SK-N-SH treated with all-trans-retinoic acid at 6 μM for 48 hours (cell line): ENCODE results near the gene KIF3B.

Experiments used
- ATAC-seq: fragments of 200-7000 bp; cut with Tn5 transposase; 3 replicates; pipeline ENCODE4 v1.9.1; 2020; ENCODE audit warnings: mild to moderate bottlenecking, moderate library complexity
- ARNTL ChIP-seq: fragments of 450-650 bp; formaldehyde crosslinking; IDR thresholded peaks from 2 replicates; pipeline ENCODE4 v1.5.0; 2020; ENCODE audit warnings: low read depth, mild to moderate bottlenecking, moderate library complexity, borderline replicate concordance
- BACH2 ChIP-seq: fragments of 250-450 bp; sonication (Bioruptor Pico); IDR thresholded peaks from 2 replicates; pipeline ENCODE4 v1.9.0; 2021; ENCODE audit warnings: mild to moderate bottlenecking, borderline replicate concordance
- CSDC2 ChIP-seq: fragments of 250-450 bp; sonication (Bioruptor Pico); IDR thresholded peaks from 2 replicates; pipeline ENCODE4 v1.5.0; 2020; ENCODE audit warnings: mild to moderate bottlenecking, moderate library complexity
- ESRRG ChIP-seq: fragments of 250-450 bp; sonication (Bioruptor Pico); IDR thresholded peaks from 2 replicates; pipeline ENCODE4 v1.6.1; 2021; ENCODE audit warnings: mild to moderate bottlenecking
- OSR1 ChIP-seq: fragments of 250-450 bp; sonication (Bioruptor Pico); IDR thresholded peaks from 2 replicates; pipeline ENCODE4 v1.8.0; 2022; ENCODE audit warnings: moderate library complexity, mild to moderate bottlenecking, inconsistent platforms
- PPARA ChIP-seq: fragments of 250-450 bp; sonication (Bioruptor Pico); IDR thresholded peaks from 2 replicates; pipeline ENCODE4 v1.5.0; 2020; ENCODE audit warnings: mild to moderate bottlenecking, borderline replicate concordance
- RARB ChIP-seq: fragments of 250-450 bp; sonication (Bioruptor Pico); IDR thresholded peaks from 2 replicates; pipeline ENCODE4 v1.8.0; 2021; ENCODE audit warnings: mild to moderate bottlenecking, moderate library complexity
- SNAI2 ChIP-seq: fragments of 250-450 bp; sonication (Bioruptor Pico); IDR thresholded peaks from 2 replicates; pipeline ENCODE4 v1.5.0; 2020; ENCODE audit warnings: mild to moderate bottlenecking, moderate library complexity
- TCF4 ChIP-seq: fragments of 250-450 bp; sonication (Bioruptor Pico); IDR thresholded peaks from 2 replicates; pipeline ENCODE4 v1.8.0; 2021; ENCODE audit warnings: mild to moderate bottlenecking, moderate library complexity, borderline replicate concordance
- TOX ChIP-seq: fragments of 250-450 bp; sonication (Bioruptor Pico); IDR thresholded peaks from 2 replicates; pipeline ENCODE4 v1.8.0; 2021; ENCODE audit warnings: mild to moderate bottlenecking, moderate library complexity, borderline replicate concordance
- ZC3H10 ChIP-seq: fragments of 250-450 bp; sonication (Bioruptor Pico); IDR thresholded peaks from 2 replicates; pipeline ENCODE4 v1.5.1; 2021; ENCODE audit warnings: mild to moderate bottlenecking, moderate library complexity
- ZFP3 ChIP-seq: fragments of 250-450 bp; sonication (Bioruptor Pico); IDR thresholded peaks from 2 replicates; pipeline ENCODE4 v1.5.0; 2020; ENCODE audit warnings: mild to moderate bottlenecking, moderate library complexity
- ZNF565 ChIP-seq: fragments of 450-650 bp; formaldehyde crosslinking; conservative IDR thresholded peaks from 2 replicates; pipeline ENCODE4 v1.5.0; 2020; ENCODE audit warnings: low read depth, mild to moderate bottlenecking, moderate library complexity
- ZNF70 ChIP-seq: fragments of 450-650 bp; formaldehyde crosslinking; IDR thresholded peaks from 2 replicates; pipeline ENCODE4 v1.5.0; 2020; ENCODE audit warnings: mild to moderate bottlenecking, moderate library complexity
- ZNF8 ChIP-seq: fragments of 450-650 bp; formaldehyde crosslinking; IDR thresholded peaks from 2 replicates; pipeline ENCODE4 v1.5.0; 2020; ENCODE audit warnings: mild to moderate bottlenecking, moderate library complexity
- TF ChIP-seq, protein P1 (sequence below): fragments of 250-450 bp; sonication (Bioruptor Pico); IDR thresholded peaks from 2 replicates; pipeline ENCODE4 v1.8.0; 2020; ENCODE audit warnings: mild to moderate bottlenecking, moderate library complexity, borderline replicate concordance
- TF ChIP-seq, protein P2 (sequence below): fragments of 250-450 bp; sonication (Bioruptor Pico); IDR thresholded peaks from 2 replicates; pipeline ENCODE4 v1.5.1; 2020; ENCODE audit warnings: low read depth, mild to moderate bottlenecking, moderate library complexity
- TF ChIP-seq, protein P3 (sequence below): fragments of 250-450 bp; sonication (Bioruptor Pico); IDR thresholded peaks from 2 replicates; pipeline ENCODE4 v1.5.1; 2021; ENCODE audit warnings: mild to moderate bottlenecking, moderate library complexity

The KIF3B gene

DNA sequence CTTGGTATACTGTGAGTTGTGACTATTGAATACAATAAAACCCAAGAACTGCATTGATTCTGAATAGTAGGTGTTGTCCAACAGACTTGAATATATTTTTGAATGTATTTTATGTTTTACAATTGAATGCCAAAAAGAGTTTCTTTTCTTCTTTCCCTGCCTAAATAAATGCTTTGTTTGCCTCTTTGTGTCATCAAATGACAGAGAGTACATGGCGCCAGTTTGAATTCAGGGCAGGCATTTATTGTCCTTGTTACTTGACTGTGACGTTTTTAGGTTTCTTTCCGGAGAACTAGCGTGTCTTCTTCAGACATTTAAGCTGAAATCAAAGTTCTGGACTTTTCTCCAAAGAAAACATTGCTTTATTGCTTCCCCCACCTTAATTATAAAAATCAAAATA, 16.6 kb downstream of the KIF3B start (continued):
- TF ChIP-seq, protein P1, sequence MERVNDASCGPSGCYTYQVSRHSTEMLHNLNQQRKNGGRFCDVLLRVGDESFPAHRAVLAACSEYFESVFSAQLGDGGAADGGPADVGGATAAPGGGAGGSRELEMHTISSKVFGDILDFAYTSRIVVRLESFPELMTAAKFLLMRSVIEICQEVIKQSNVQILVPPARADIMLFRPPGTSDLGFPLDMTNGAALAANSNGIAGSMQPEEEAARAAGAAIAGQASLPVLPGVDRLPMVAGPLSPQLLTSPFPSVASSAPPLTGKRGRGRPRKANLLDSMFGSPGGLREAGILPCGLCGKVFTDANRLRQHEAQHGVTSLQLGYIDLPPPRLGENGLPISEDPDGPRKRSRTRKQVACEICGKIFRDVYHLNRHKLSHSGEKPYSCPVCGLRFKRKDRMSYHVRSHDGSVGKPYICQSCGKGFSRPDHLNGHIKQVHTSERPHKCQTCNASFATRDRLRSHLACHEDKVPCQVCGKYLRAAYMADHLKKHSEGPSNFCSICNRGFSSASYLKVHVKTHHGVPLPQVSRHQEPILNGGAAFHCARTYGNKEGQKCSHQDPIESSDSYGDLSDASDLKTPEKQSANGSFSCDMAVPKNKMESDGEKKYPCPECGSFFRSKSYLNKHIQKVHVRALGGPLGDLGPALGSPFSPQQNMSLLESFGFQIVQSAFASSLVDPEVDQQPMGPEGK = no peak
- no peak for TF ChIP-seq BACH2 (CRISPR knock-in tag)
- TF ChIP-seq OSR1 (CRISPR knock-in tag) = no peak
- no peak for TF ChIP-seq ZNF8 (CRISPR knock-in tag)
- no peak for TF ChIP-seq RARB (CRISPR knock-in tag)
- no peak for TF ChIP-seq CSDC2
- TF ChIP-seq ZNF70 (CRISPR knock-in tag) = no peak
- TF ChIP-seq ESRRG (CRISPR knock-in tag) = no peak

DNA sequence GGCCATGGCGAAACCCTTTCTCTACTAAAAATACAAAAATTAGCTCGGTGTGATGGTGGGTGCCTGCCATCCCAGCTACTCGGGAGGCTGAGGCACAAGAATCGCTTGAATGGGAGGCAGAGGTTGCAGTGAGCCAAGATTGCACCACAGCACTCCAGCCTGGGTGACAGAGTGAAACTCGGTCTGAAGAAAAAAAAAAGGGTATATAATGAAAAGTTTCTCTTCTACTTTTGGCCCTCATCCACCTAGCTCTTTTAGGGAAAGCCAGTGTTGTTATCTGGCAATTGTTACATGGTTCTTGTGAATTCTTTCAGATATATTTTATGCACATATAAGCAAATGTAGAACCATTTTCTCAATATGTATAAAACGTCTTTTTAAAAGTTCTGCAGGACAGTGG, 19.0 kb downstream of the KIF3B start:
- TF ChIP-seq ARNTL (CRISPR knock-in tag) (no peak), TOX (CRISPR knock-in tag) (no peak), BACH2 (CRISPR knock-in tag) (no peak), PPARA (no peak), OSR1 (CRISPR knock-in tag) (no peak)
- TF ChIP-seq, protein P2, sequence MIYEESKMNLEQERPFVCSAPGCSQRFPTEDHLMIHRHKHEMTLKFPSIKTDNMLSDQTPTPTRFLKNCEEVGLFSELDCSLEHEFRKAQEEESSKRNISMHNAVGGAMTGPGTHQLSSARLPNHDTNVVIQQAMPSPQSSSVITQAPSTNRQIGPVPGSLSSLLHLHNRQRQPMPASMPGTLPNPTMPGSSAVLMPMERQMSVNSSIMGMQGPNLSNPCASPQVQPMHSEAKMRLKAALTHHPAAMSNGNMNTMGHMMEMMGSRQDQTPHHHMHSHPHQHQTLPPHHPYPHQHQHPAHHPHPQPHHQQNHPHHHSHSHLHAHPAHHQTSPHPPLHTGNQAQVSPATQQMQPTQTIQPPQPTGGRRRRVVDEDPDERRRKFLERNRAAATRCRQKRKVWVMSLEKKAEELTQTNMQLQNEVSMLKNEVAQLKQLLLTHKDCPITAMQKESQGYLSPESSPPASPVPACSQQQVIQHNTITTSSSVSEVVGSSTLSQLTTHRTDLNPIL = no peak
- TF ChIP-seq, protein P3, sequence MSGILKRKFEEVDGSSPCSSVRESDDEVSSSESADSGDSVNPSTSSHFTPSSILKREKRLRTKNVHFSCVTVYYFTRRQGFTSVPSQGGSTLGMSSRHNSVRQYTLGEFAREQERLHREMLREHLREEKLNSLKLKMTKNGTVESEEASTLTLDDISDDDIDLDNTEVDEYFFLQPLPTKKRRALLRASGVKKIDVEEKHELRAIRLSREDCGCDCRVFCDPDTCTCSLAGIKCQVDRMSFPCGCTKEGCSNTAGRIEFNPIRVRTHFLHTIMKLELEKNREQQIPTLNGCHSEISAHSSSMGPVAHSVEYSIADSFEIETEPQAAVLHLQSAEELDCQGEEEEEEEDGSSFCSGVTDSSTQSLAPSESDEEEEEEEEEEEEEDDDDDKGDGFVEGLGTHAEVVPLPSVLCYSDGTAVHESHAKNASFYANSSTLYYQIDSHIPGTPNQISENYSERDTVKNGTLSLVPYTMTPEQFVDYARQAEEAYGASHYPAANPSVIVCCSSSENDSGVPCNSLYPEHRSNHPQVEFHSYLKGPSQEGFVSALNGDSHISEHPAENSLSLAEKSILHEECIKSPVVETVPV (CRISPR knock-in tag) = no peak
- TF ChIP-seq, protein P1 = no peak
- ATAC-seq = no peak

DNA sequence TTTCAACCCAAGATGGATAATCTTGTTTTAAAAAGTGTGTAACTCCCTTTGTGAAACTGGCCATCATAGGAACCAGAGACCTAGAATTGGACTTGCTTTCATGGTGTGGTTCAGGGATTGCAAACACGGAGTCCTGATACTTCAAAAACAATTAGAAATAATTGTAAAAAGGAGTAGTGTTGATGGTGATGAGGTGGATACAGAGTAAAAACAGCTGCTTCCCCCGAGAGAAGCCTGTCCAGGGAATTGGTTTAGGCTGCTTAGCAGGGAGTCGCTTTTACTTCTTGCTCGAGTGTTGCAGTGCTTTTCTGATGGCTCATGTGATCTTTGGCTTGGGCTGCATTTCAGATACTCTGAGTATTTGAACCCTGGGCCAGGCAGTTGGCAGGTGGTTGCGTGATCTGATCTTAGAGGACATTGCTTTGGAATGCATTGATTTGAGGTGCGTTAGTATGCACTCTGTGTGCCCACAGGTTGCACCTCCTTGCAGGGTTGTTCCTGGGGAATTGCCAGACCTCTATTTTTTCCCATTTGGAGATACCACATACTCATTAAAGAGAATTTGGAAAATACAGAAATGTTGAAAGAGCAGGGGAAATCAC, 19.5 kb downstream of the KIF3B start:
- TF ChIP-seq ZFP3 (CRISPR knock-in tag) (no peak), CSDC2 (no peak), ZNF565 (CRISPR knock-in tag) (no peak), SNAI2 (CRISPR knock-in tag) (no peak), ZNF70 (CRISPR knock-in tag) (no peak), TOX (CRISPR knock-in tag) (no peak)
- TF ChIP-seq, protein P3 (CRISPR knock-in tag) = no peak
- no peak for ATAC-seq

DNA sequence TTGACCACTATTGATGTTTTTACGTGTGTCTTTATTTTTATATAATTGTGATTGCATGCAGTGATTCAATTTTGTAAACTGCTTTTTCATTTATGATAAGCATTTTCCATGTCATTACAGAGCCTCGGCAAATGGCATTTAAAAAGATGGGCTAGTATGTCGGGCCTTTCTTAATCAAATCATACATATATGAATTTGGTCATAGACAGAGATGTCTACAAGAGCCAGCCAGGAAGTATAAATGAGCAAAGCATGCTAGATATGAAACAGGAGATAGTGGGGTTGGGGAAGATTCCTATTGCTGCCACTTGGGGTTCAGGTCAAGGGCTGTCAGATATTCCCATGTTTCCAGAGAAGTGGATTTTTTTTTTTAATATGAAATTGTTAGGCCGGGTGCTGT, 20.0 kb downstream of the KIF3B start:
- TF ChIP-seq ZC3H10 (no peak), RARB (CRISPR knock-in tag) (no peak), TCF4 (CRISPR knock-in tag) (no peak), SNAI2 (CRISPR knock-in tag) (no peak), PPARA (no peak), CSDC2 (no peak), ARNTL (CRISPR knock-in tag) (no peak), ZNF70 (CRISPR knock-in tag) (no peak)
- TF ChIP-seq, protein P1 = no peak
- ATAC-seq = no peak
